ENCODE data around the gene SLC4A1AP.

DNA sequence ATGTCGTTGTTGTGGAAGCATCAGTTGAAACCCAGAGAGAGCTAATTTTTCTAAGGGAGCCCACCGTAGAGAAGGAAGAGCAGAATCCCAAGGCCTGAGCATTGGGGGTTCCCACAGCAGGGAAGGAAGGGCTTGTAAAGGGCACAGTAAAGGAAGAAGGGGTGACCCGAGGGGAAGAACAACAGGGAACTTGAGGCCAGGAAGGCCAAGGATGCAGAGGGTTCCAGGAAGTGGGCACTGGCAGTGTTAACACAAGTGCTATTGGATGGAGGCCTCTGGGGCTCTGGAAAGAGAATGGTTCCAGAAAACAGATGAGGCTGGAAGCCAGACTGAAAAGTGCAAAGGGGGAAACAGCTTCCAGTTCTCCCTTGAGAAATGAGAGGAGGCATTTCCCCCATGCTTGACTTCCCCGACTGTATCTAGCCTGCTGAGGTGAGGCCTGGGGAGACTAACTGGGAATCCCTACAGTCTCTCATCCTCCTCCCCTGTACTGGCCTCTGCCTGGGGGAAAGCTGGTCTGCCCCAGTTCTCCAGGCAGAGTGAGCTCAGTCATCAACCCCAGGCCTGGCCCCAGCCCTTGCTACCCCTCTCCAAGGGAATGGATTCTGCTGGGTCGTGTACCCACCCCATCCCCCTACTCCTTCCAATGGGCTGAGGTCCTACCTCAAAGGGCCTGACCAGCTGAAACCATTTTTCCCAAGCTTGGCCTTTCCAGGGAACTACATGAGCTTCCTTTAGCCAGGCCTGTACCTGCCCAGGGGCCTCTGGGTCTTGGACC lies 64.6 kb downstream of the SLC4A1AP start:
- TF ChIP-seq ZNF764 (CRISPR knock-in tag; IDR thresholded peaks at IDR 0.05; ENCODE audit: low read depth) (no peak), SIN3A (IDR thresholded peaks at IDR 0.05; ENCODE audit: borderline replicate concordance in 2 of 2, control insufficient read depth in 1 of 2, low read depth in 2 of 2, low read length in 2 of 2) (no peak), ZNF3 (CRISPR knock-in tag; IDR thresholded peaks at IDR 0.05) (no peak), CTCF (IDR thresholded peaks at IDR 0.05 in 2 of 3, conservative IDR thresholded peaks at IDR 0.05 in 1 of 3; ENCODE audit: insufficient read depth in 2 of 3, low read depth in 1 of 3, low read length in 3 of 3) (no peak), ZNF695 (CRISPR knock-in tag; IDR thresholded peaks at IDR 0.05) (no peak), DIDO1 (tag; IDR thresholded peaks at IDR 0.05; ENCODE audit: low read depth) (no peak), DLX4 (CRISPR knock-in tag; IDR thresholded peaks at IDR 0.05) (no peak), TAF1 (IDR thresholded peaks at IDR 0.05; ENCODE audit: control insufficient read depth, extremely low read depth, insufficient read depth, low read length, severe bottlenecking) (no peak), MYC (IDR thresholded peaks at IDR 0.05; ENCODE audit: low read depth, low read length) (no peak), MYC (CRISPR knock-in tag; IDR thresholded peaks at IDR 0.05; ENCODE audit: borderline replicate concordance, low read depth) (no peak)
- TF ChIP-seq, protein P1, sequence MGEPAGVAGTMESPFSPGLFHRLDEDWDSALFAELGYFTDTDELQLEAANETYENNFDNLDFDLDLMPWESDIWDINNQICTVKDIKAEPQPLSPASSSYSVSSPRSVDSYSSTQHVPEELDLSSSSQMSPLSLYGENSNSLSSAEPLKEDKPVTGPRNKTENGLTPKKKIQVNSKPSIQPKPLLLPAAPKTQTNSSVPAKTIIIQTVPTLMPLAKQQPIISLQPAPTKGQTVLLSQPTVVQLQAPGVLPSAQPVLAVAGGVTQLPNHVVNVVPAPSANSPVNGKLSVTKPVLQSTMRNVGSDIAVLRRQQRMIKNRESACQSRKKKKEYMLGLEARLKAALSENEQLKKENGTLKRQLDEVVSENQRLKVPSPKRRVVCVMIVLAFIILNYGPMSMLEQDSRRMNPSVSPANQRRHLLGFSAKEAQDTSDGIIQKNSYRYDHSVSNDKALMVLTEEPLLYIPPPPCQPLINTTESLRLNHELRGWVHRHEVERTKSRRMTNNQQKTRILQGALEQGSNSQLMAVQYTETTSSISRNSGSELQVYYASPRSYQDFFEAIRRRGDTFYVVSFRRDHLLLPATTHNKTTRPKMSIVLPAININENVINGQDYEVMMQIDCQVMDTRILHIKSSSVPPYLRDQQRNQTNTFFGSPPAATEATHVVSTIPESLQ (CRISPR knock-in tag; IDR thresholded peaks at IDR 0.05) = no peak
- TF ChIP-seq, protein P2, sequence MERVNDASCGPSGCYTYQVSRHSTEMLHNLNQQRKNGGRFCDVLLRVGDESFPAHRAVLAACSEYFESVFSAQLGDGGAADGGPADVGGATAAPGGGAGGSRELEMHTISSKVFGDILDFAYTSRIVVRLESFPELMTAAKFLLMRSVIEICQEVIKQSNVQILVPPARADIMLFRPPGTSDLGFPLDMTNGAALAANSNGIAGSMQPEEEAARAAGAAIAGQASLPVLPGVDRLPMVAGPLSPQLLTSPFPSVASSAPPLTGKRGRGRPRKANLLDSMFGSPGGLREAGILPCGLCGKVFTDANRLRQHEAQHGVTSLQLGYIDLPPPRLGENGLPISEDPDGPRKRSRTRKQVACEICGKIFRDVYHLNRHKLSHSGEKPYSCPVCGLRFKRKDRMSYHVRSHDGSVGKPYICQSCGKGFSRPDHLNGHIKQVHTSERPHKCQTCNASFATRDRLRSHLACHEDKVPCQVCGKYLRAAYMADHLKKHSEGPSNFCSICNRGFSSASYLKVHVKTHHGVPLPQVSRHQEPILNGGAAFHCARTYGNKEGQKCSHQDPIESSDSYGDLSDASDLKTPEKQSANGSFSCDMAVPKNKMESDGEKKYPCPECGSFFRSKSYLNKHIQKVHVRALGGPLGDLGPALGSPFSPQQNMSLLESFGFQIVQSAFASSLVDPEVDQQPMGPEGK (CRISPR knock-in tag; IDR thresholded peaks at IDR 0.05; ENCODE audit: borderline replicate concordance) = no peak
- TF ChIP-seq, protein P3, sequence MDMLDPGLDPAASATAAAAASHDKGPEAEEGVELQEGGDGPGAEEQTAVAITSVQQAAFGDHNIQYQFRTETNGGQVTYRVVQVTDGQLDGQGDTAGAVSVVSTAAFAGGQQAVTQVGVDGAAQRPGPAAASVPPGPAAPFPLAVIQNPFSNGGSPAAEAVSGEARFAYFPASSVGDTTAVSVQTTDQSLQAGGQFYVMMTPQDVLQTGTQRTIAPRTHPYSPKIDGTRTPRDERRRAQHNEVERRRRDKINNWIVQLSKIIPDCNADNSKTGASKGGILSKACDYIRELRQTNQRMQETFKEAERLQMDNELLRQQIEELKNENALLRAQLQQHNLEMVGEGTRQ (CRISPR knock-in tag; IDR thresholded peaks at IDR 0.05) = no peak
